ENCODE data around the gene YPEL1. TPM values are rescaled to one million over a fixed set of nuclear protein-coding genes. Genes with fewer than 3 reads are reported as not detected.
A peak's percentile ranks its signal among the peaks of the same experiment; 100 is the strongest.

Gene YPEL1
- total and polyA plus RNA-seq, 12 donors: 1.5 to 14.6 (median 7.6) TPM

DNA sequence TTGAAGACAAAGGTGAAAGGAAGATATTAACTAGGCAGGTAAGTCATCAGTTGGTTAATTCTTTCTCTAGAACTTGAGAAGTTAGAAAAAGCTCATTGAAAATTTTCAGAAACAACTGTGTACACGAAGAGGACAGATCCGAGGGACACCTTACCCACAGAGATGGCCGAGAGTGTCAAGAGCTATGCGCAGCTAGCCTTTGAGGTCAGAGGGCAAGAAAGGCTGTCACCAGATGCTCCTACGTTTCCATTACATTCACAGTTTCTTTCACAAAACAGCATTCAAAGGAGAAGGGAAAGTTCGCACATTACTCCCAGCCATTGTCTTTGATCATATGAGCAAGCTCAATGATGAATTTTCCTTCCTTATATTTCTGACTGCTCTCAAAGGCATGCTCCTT, 34.8 kb downstream of the YPEL1 start:
- peaks cover 0 to 55% (median 15%) of the 10 kb centered on the region in 9 donors for H3K36me3 ChIP-seq
- peaks cover 7 to 33% (median 24%) of the 10 kb centered on the region in 9 donors for H3K4me1 ChIP-seq
- DNase-seq (no peak), ATAC-seq (no peak)
- H3K27me3 ChIP-seq: no peaks in the 10 kb centered on the region
- no peak overlapping the region for H3K27ac ChIP-seq
- H3K4me3 ChIP-seq: no peak overlapping the region
- WGBS, 2 donors: 95 to 98% methylated on average over 6 of the region's 6 CpGs
- no peaks in the 10 kb centered on the region for H3K9me3 ChIP-seq
- TF ChIP-seq, protein P1, sequence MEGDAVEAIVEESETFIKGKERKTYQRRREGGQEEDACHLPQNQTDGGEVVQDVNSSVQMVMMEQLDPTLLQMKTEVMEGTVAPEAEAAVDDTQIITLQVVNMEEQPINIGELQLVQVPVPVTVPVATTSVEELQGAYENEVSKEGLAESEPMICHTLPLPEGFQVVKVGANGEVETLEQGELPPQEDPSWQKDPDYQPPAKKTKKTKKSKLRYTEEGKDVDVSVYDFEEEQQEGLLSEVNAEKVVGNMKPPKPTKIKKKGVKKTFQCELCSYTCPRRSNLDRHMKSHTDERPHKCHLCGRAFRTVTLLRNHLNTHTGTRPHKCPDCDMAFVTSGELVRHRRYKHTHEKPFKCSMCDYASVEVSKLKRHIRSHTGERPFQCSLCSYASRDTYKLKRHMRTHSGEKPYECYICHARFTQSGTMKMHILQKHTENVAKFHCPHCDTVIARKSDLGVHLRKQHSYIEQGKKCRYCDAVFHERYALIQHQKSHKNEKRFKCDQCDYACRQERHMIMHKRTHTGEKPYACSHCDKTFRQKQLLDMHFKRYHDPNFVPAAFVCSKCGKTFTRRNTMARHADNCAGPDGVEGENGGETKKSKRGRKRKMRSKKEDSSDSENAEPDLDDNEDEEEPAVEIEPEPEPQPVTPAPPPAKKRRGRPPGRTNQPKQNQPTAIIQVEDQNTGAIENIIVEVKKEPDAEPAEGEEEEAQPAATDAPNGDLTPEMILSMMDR (IDR thresholded peaks at IDR 0.05): no peak
- intact Hi-C loops (cut with DNase I): loop anchor here in 1 of 10 donors (10.0 kb wide), 1 partner anchor 64 kb away; no protein-coding TSS in a partner anchor

DNA sequence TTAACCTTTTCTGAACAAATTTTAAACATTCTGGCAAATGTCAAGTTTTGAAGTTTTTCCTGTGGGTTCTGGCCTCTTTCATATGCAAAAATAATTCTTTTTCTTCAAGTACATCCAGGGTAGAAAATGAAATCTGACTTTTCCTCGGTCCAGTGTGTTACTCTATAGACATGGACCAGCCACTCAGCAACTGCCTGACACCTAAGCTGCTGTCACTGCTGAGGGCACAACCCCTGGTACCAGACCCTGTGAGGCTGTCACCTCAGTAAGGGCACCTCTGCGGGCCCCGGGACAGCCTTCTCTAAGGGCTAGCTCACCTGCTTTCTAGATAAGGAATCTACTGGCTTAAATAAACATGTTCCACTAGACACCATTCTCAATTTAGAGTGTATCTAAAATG, 36.0 kb downstream of the YPEL1 start:
- H3K36me3 ChIP-seq: peaks cover 0 to 67% (median 22%) of the 10 kb centered on the region in 9 donors
- TF ChIP-seq, protein P1 (IDR thresholded peaks at IDR 0.05): no peak
- no peak for DNase-seq
- H3K4me1 ChIP-seq: peaks cover 7 to 33% (median 24%) of the 10 kb centered on the region in 9 donors
- H3K4me3 ChIP-seq: no peak overlapping the region
- H3K9me3 ChIP-seq: no peaks in the 10 kb centered on the region
- intact Hi-C loops (cut with DNase I): loop anchor here in 1 of 10 donors (10.0 kb wide), 1 partner anchor 65 kb away; no protein-coding TSS in a partner anchor
- ATAC-seq: no peak
- 57 to 64% methylated on average over 3 of the region's 3 CpGs for WGBS, 2 donors
- peak overlapping the region in 7 of 10 donors; percentile 3 to 83 (median 74) for H3K27ac ChIP-seq
- H3K27me3 ChIP-seq: no peaks in the 10 kb centered on the region

DNA sequence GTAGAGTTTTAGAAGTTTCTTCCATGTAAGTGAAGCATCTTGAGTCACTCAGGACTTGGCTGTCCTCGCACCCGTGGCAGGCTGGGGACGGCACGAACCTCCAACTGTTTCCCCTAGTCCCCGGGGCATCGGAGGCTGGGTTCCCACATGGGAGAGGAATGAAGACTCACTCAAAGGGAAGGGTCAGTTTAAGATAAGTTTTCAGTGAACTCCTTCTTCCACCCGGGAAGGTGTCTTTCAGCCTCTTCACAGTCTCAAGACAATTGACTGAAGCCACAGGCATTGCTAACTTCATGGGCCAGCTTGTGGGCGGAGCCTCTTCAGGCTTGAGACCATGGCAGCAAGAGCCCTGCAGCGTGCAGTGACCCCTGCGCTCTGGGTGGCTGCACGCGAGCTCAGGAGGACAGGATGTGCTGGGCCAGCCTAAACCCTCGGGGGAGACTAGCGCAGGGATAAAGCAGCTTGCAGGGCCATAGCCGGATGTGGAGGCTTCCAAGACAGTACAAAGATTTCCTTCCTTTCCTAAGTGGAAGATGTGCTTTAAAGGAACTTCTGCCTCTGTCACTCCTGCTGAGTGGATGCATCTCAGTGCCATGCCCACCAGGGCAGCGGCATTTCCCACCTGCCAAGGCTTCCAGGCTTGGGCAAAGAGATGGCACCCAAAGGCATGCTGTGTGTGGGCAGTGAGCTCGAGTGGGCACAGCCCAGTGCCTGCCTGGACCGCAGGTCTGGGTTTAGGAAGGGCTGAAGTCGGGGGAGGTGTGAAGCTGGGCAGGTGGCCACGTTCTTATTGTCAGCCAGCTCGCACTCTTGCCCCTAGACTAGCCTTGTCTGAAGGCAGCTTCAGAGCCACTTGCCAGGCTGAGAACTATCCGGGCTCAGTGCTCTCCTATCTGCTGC, 36.9 kb downstream of the YPEL1 start:
- DNase-seq: peak; percentile 48 to 71
- no peaks in the 10 kb centered on the region for H3K27me3 ChIP-seq
- H3K9me3 ChIP-seq: no peaks in the 10 kb centered on the region
- WGBS, 2 donors: 39 to 41% methylated on average over 22 of the region's 22 CpGs
- H3K36me3 ChIP-seq: peaks cover 0 to 75% (median 25%) of the 10 kb centered on the region in 9 donors
- intact Hi-C loops (cut with DNase I): no loop called here
- no peak overlapping the region for H3K4me3 ChIP-seq
- TF ChIP-seq, protein P1 (IDR thresholded peaks at IDR 0.05): no peak
- peak overlapping the region; percentile 8 to 83 (median 70) for H3K27ac ChIP-seq
- peak; percentile 44 to 73 (median 58) for ATAC-seq
- H3K4me1 ChIP-seq: peaks cover 7 to 33% (median 24%) of the 10 kb centered on the region in 9 donors

DNA sequence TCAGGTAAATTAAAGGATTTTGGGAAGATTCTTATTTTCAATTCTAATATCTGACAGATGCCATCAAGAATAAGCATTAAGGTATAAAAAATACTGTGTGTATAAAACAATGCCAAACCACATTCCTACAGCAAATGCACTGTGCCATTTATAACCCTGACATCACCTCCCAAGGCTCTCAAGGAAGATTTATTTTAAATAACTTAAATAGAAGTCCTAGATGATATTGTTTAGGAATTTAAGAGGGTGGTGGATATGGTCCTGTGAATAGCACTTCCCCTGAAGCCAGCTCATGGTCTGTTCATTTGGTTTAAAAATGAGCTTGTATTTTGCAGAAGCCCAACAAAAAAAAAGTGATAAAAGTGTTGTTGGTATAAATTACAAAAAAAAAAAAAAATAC, 37.7 kb downstream of the YPEL1 start:
- peak overlapping the region; percentile 8 to 83 (median 70) for H3K27ac ChIP-seq
- DNase-seq (no peak), ATAC-seq (peak in 3 of 8 donors; percentile 34 to 48 (median 36))
- peaks cover 0 to 75% (median 30%) of the 10 kb centered on the region in 9 donors for H3K36me3 ChIP-seq
- TF ChIP-seq, protein P1 (IDR thresholded peaks at IDR 0.05): no peak
- no peak overlapping the region for H3K4me3 ChIP-seq
- H3K9me3 ChIP-seq: no peaks in the 10 kb centered on the region
- peaks cover 7 to 33% (median 24%) of the 10 kb centered on the region in 9 donors for H3K4me1 ChIP-seq
- intact Hi-C loops (cut with DNase I): no loop called here
- no peaks in the 10 kb centered on the region for H3K27me3 ChIP-seq

Measured in heart right ventricle (tissue), 16 donors.